WTC11 (cell line): ENCODE results near the gene CD300E. TPM values are rescaled to one million over a fixed set of nuclear protein-coding genes. Genes with fewer than 3 reads are reported as not detected.

Experiments used
- ATAC-seq: fragments of 200-7000 bp; cut with Tn5 transposase; 2 replicates; pipeline ENCODE4 v1.10.0; 2021; ENCODE audit warnings: mild to moderate bottlenecking, moderate library complexity
- CTCF ChIA-PET: fragments of 300-600 bp; sonication (Branson Sonifier 250); formaldehyde crosslinking; loops from one replicate; lab custom pipeline; 2021; ENCODE audit warnings: antibody characterized with exemption; lab: Charles Lee
- POLR2A ChIA-PET: fragments of 350-600 bp; sonication (Branson Sonifier 250); formaldehyde crosslinking; loops from one replicate; lab custom pipeline; 2021; ENCODE audit warnings: antibody characterized with exemption; lab: Charles Lee
- DNase-seq: peaks from one replicate; pipeline ENCODE4 v3.0.0; 2021; ENCODE audit warnings: low spot score
- H3K27ac Mint-ChIP-seq: 2 replicates; pipeline ENCODE4 v1.8.0; 2021; ENCODE audit warnings: mixed read lengths
- H3K27me3 Mint-ChIP-seq: 2 replicates; pipeline ENCODE4 v1.8.0; 2021; ENCODE audit warnings: low read depth, mild to moderate bottlenecking, moderate library complexity, mixed read lengths
- H3K36me3 Mint-ChIP-seq: 2 replicates; pipeline ENCODE4 v1.8.0; 2021; ENCODE audit warnings: mixed read lengths
- H3K4me1 Mint-ChIP-seq: 2 replicates; pipeline ENCODE4 v1.8.0; 2022; ENCODE audit warnings: mixed read lengths
- H3K4me3 Mint-ChIP-seq: 2 replicates; pipeline ENCODE4 v1.8.0; 2021; ENCODE audit warnings: mild to moderate bottlenecking, moderate library complexity, mixed read lengths
- H3K9me3 Mint-ChIP-seq: 2 replicates; pipeline ENCODE4 v1.8.0; 2021; ENCODE audit warnings: mixed read lengths
- ATF2 ChIP-seq: sonication (generic); formaldehyde crosslinking; IDR thresholded peaks from 2 replicates; pipeline ENCODE4 v1.8.1; 2022; ENCODE audit warnings: low read depth, missing genetic modification reagents, borderline replicate concordance
- CREM ChIP-seq: sonication (generic); formaldehyde crosslinking; IDR thresholded peaks from 2 replicates; pipeline ENCODE4 v1.8.1; 2022; ENCODE audit warnings: mild to moderate bottlenecking, missing genetic modification reagents, moderate library complexity
- EMX1 ChIP-seq: fragments of 250-450 bp; sonication (Bioruptor Pico); IDR thresholded peaks from 2 replicates; pipeline ENCODE4 v1.8.0; 2021; ENCODE audit warnings: mild to moderate bottlenecking
- ESRRA ChIP-seq: sonication (generic); formaldehyde crosslinking; IDR thresholded peaks from 2 replicates; pipeline ENCODE4 v1.8.1; 2022; ENCODE audit warnings: mild to moderate bottlenecking, missing genetic modification reagents, borderline replicate concordance
- ETV6 ChIP-seq: sonication (generic); formaldehyde crosslinking; IDR thresholded peaks from 2 replicates; pipeline ENCODE4 v1.8.1; 2022; ENCODE audit warnings: mild to moderate bottlenecking, missing genetic modification reagents
- MLX ChIP-seq: sonication (generic); formaldehyde crosslinking; IDR thresholded peaks from 2 replicates; pipeline ENCODE4 v1.8.1; 2023; ENCODE audit warnings: mild to moderate bottlenecking, missing genetic modification reagents, moderate library complexity
- NFYB ChIP-seq: sonication (generic); formaldehyde crosslinking; conservative IDR thresholded peaks from 2 replicates; pipeline ENCODE4 v1.8.0; 2022; ENCODE audit warnings: low read depth, missing genetic modification reagents
- RORB ChIP-seq: fragments of 250-450 bp; sonication (Bioruptor Pico); IDR thresholded peaks from 2 replicates; pipeline ENCODE4 v1.9.0; 2021; ENCODE audit warnings: mild to moderate bottlenecking
- ZNF121 ChIP-seq: sonication (generic); formaldehyde crosslinking; IDR thresholded peaks from 2 replicates; pipeline ENCODE4 v1.8.0; 2023; ENCODE audit warnings: missing genetic modification reagents
- ZNF219 ChIP-seq: sonication (generic); formaldehyde crosslinking; IDR thresholded peaks from 2 replicates; pipeline ENCODE4 v1.8.0; 2023; ENCODE audit warnings: missing genetic modification reagents, mild to moderate bottlenecking, borderline replicate concordance
- ZNF263 ChIP-seq: sonication (generic); formaldehyde crosslinking; IDR thresholded peaks from 2 replicates; pipeline ENCODE4 v1.8.1; 2022; ENCODE audit warnings: low read depth, mild to moderate bottlenecking, moderate library complexity, missing genetic modification reagents
- ZNF423 ChIP-seq: fragments of 250-450 bp; sonication (Bioruptor Pico); IDR thresholded peaks from 2 replicates; pipeline ENCODE4 v2.1.2; 2022; ENCODE audit warnings: mild to moderate bottlenecking, moderate library complexity
- ZNF425 ChIP-seq: fragments of 250-450 bp; sonication (Bioruptor Pico); conservative IDR thresholded peaks from 2 replicates; pipeline ENCODE4 v1.9.0; 2021; ENCODE audit warnings: mild to moderate bottlenecking
- total RNA-seq: library from RNA; stranded (reverse); gene quantifications from 3 replicates; pipeline ENCODE4 v1.2.3, GENCODE V29; 2021
- TF ChIP-seq, protein P1 (sequence below): sonication (generic); formaldehyde crosslinking; IDR thresholded peaks from 2 replicates; pipeline ENCODE4 v1.8.0; 2022; ENCODE audit warnings: missing genetic modification reagents
- TF ChIP-seq, protein P2 (sequence below): sonication (generic); formaldehyde crosslinking; IDR thresholded peaks from 2 replicates; pipeline ENCODE4 v1.8.0; 2022; ENCODE audit warnings: mild to moderate bottlenecking, missing genetic modification reagents
- TF ChIP-seq, protein P3 (sequence below): sonication (generic); formaldehyde crosslinking; IDR thresholded peaks from 2 replicates; pipeline ENCODE4 v1.8.1; 2023; ENCODE audit warnings: mild to moderate bottlenecking, missing genetic modification reagents, borderline replicate concordance

Gene CD300E
- total RNA-seq, 1 experiment from 2014 or later = not detected

DNA sequence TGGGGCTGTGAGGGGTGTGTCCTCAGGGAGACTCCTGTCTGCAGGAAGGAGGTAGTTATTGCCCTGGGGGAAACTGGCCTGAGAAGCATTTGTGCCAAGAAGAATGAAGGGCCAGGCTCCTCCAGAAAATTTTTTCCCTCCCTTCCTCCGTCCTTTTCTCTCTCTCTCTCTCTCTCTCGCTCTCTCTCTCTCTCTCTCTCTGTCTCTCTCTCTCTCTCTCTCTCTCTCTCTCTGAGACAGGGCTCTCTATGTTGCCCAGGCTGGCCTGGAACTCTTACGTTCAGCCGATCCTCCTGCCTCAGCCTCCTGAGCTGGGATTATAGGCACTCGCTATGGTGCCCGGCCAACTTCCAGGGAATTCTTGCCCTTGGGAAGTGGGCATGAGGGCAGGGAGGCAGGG is 11.5 kb downstream of the CD300E start (continued):
- TF ChIP-seq MLX = no peak
- TF ChIP-seq RORB (CRISPR knock-in tag) = no peak
- TF ChIP-seq, protein P1, sequence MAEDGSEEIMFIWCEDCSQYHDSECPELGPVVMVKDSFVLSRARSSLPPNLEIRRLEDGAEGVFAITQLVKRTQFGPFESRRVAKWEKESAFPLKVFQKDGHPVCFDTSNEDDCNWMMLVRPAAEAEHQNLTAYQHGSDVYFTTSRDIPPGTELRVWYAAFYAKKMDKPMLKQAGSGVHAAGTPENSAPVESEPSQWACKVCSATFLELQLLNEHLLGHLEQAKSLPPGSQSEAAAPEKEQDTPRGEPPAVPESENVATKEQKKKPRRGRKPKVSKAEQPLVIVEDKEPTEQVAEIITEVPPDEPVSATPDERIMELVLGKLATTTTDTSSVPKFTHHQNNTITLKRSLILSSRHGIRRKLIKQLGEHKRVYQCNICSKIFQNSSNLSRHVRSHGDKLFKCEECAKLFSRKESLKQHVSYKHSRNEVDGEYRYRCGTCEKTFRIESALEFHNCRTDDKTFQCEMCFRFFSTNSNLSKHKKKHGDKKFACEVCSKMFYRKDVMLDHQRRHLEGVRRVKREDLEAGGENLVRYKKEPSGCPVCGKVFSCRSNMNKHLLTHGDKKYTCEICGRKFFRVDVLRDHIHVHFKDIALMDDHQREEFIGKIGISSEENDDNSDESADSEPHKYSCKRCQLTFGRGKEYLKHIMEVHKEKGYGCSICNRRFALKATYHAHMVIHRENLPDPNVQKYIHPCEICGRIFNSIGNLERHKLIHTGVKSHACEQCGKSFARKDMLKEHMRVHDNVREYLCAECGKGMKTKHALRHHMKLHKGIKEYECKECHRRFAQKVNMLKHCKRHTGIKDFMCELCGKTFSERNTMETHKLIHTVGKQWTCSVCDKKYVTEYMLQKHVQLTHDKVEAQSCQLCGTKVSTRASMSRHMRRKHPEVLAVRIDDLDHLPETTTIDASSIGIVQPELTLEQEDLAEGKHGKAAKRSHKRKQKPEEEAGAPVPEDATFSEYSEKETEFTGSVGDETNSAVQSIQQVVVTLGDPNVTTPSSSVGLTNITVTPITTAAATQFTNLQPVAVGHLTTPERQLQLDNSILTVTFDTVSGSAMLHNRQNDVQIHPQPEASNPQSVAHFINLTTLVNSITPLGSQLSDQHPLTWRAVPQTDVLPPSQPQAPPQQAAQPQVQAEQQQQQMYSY (CRISPR knock-in tag) = no peak

DNA sequence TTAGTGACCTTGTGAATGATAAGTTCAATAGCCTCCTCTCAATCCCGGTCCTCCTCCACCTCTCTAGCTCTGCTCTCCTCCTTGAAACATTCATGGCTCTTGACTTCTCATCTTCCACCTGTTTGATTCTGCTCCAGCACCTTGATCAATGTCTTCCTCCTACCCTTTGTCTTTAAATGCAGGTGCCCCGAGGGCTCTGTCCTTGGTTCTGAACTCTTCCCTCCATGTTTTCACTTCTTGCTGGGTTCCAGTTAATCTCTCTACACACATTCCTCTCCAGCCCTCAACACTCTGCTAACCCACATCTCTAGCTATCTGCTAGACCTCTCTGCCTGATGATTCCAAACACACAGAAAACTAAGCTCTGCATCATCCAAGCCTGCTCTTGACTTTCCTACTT is 13.4 kb downstream of the CD300E start:
- no peak overlapping the region for H3K27ac Mint-ChIP-seq
- no peak overlapping the region for H3K4me3 Mint-ChIP-seq
- CTCF ChIA-PET = interaction anchor here (1.0 to 1.3 kb wide), 2 partner anchors 44 to 47 kb away, joined by 3 read pairs; no protein-coding TSS in a partner anchor
- TF ChIP-seq ESRRA (CRISPR knock-in tag) (no peak), ETV6 (0 out of 2 replicates have a peak, but pooled peaks have one; percentile 27)
- DNase-seq = peak; percentile 27
- ATAC-seq = peak; percentile 62
- H3K4me1 Mint-ChIP-seq = no peaks in the 10 kb centered on the region
- POLR2A ChIA-PET = no interaction called here
- no peaks in the 10 kb centered on the region for H3K9me3 Mint-ChIP-seq
- H3K36me3 Mint-ChIP-seq = no peaks in the 10 kb centered on the region
- H3K27me3 Mint-ChIP-seq = peaks cover 6% of the 10 kb centered on the region

GRCh38 chr17:74608511-74608910 is 15.0 kb downstream of the CD300E start:
- peaks cover 6% of the 10 kb centered on the region for H3K27me3 Mint-ChIP-seq
- H3K36me3 Mint-ChIP-seq = no peaks in the 10 kb centered on the region
- no peak for TF ChIP-seq NFYB (CRISPR knock-in tag)
- TF ChIP-seq, protein P2, sequence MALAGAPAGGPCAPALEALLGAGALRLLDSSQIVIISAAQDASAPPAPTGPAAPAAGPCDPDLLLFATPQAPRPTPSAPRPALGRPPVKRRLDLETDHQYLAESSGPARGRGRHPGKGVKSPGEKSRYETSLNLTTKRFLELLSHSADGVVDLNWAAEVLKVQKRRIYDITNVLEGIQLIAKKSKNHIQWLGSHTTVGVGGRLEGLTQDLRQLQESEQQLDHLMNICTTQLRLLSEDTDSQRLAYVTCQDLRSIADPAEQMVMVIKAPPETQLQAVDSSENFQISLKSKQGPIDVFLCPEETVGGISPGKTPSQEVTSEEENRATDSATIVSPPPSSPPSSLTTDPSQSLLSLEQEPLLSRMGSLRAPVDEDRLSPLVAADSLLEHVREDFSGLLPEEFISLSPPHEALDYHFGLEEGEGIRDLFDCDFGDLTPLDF (CRISPR knock-in tag) = no peak
- no peak for TF ChIP-seq EMX1 (CRISPR knock-in tag)
- TF ChIP-seq ATF2 (CRISPR knock-in tag) = no peak
- no peak for TF ChIP-seq ZNF423
- TF ChIP-seq ZNF219 (CRISPR knock-in tag) = no peak
- TF ChIP-seq CREM (CRISPR knock-in tag) = no peak
- TF ChIP-seq, protein P3, sequence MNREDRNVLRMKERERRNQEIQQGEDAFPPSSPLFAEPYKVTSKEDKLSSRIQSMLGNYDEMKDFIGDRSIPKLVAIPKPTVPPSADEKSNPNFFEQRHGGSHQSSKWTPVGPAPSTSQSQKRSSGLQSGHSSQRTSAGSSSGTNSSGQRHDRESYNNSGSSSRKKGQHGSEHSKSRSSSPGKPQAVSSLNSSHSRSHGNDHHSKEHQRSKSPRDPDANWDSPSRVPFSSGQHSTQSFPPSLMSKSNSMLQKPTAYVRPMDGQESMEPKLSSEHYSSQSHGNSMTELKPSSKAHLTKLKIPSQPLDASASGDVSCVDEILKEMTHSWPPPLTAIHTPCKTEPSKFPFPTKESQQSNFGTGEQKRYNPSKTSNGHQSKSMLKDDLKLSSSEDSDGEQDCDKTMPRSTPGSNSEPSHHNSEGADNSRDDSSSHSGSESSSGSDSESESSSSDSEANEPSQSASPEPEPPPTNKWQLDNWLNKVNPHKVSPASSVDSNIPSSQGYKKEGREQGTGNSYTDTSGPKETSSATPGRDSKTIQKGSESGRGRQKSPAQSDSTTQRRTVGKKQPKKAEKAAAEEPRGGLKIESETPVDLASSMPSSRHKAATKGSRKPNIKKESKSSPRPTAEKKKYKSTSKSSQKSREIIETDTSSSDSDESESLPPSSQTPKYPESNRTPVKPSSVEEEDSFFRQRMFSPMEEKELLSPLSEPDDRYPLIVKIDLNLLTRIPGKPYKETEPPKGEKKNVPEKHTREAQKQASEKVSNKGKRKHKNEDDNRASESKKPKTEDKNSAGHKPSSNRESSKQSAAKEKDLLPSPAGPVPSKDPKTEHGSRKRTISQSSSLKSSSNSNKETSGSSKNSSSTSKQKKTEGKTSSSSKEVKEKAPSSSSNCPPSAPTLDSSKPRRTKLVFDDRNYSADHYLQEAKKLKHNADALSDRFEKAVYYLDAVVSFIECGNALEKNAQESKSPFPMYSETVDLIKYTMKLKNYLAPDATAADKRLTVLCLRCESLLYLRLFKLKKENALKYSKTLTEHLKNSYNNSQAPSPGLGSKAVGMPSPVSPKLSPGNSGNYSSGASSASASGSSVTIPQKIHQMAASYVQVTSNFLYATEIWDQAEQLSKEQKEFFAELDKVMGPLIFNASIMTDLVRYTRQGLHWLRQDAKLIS = no peak
- TF ChIP-seq ZNF425 (CRISPR knock-in tag) = no peak
- no peak for TF ChIP-seq ZNF263
- no peak for TF ChIP-seq ZNF121 (CRISPR knock-in tag)
- TF ChIP-seq, all 79 proteins: peak for 0
- Mint-ChIP-seq H3K4me1 (no peaks in the 10 kb centered on the region), H3K4me3 (no peak overlapping the region), H3K9me3 (no peaks in the 10 kb centered on the region), H3K27ac (no peak overlapping the region)
- POLR2A ChIA-PET = no interaction called here
- CTCF ChIA-PET = no interaction called here
- no peak for ATAC-seq
- DNase-seq = no peak
